ENCODE results near the gene RAPGEF4.

RAPGEF4 gene

DNA sequence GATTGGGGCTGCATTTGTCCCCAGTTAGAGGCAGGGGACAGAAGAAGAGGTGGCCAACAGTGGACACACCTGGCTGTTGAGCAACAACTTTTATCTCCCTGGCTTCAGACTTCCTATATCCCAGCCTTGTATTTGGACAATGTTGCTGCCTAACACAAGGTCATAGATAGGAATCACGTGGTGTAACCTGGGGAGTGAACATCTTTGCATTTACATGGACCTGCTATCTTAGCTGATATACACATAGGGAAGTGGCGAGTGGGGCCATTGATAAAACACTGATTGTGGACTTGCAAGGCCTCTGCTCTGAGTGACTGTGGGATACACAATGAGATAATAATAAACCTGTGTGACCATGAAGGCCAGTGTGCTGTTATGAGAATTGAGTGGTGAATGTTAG is 26.9 kb downstream of the RAPGEF4 start:
- TF ChIP-seq, protein P1, sequence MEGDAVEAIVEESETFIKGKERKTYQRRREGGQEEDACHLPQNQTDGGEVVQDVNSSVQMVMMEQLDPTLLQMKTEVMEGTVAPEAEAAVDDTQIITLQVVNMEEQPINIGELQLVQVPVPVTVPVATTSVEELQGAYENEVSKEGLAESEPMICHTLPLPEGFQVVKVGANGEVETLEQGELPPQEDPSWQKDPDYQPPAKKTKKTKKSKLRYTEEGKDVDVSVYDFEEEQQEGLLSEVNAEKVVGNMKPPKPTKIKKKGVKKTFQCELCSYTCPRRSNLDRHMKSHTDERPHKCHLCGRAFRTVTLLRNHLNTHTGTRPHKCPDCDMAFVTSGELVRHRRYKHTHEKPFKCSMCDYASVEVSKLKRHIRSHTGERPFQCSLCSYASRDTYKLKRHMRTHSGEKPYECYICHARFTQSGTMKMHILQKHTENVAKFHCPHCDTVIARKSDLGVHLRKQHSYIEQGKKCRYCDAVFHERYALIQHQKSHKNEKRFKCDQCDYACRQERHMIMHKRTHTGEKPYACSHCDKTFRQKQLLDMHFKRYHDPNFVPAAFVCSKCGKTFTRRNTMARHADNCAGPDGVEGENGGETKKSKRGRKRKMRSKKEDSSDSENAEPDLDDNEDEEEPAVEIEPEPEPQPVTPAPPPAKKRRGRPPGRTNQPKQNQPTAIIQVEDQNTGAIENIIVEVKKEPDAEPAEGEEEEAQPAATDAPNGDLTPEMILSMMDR (IDR thresholded peaks at IDR 0.05; ENCODE audit: low read depth, low read length): no peak
- Histone ChIP-seq H3K27me3 (no peaks in the 10 kb centered on the region), H3K9me3 (no peaks in the 10 kb centered on the region), H3K4me3 (ENCODE audit: low read depth, low read length) (no peak overlapping the region), H3K4me1 (no peaks in the 10 kb centered on the region), H3K36me3 (no peaks in the 10 kb centered on the region)
- DNase-seq: no peak

DNA sequence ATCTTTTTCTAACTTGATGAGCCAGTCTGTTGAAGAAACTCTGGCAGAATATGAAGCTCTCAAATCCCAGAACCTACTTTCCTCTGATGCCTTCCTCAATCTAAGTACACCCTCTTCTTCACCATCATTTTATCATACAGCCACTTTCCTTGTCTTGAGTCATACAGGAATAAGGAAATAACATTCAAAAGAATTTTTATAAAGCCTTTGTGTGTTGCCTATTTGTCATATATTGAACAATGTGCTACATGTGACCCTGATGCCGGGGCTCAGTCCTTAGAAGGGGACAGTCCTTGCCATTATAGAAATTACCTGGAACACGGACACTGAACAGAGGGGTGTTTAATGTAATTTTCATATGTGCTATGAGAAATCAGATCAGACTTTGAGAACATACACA is 27.4 kb downstream of the RAPGEF4 start:
- TF ChIP-seq, protein P1 (IDR thresholded peaks at IDR 0.05; ENCODE audit: low read depth, low read length): no peak
- Histone ChIP-seq H3K4me3 (ENCODE audit: low read depth, low read length) (no peak overlapping the region), H3K4me1 (no peaks in the 10 kb centered on the region), H3K36me3 (no peaks in the 10 kb centered on the region), H3K9me3 (no peaks in the 10 kb centered on the region), H3K27me3 (no peaks in the 10 kb centered on the region)
- no peak for DNase-seq

DNA sequence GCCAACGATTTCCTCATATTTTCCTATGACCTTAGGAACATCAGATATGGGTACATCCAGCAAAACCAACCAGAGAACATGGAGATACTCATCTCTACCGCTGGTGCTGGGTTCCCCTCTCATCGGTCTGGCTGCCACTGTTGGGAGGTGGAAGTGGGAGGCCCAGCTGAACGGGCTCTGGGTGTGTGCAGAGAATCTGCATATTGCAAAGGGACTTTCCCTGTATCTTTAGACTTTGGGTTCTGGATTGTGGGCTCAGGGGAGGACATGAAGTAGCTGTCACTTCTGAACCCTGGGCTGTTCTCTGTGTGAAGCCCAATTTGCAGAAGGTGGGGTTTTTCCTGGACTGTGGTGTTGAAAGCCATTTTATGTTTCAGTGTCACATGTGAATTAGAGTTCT is 30.0 kb downstream of the RAPGEF4 start:
- TF ChIP-seq, protein P1 (IDR thresholded peaks at IDR 0.05; ENCODE audit: low read depth, low read length): no peak
- no peaks in the 10 kb centered on the region for H3K4me1 ChIP-seq
- no peak for DNase-seq
- no peaks in the 10 kb centered on the region for H3K27me3 ChIP-seq
- no peak overlapping the region for H3K4me3 ChIP-seq (ENCODE audit: low read depth, low read length)
- H3K9me3 ChIP-seq: no peaks in the 10 kb centered on the region
- no peaks in the 10 kb centered on the region for H3K36me3 ChIP-seq

DNA sequence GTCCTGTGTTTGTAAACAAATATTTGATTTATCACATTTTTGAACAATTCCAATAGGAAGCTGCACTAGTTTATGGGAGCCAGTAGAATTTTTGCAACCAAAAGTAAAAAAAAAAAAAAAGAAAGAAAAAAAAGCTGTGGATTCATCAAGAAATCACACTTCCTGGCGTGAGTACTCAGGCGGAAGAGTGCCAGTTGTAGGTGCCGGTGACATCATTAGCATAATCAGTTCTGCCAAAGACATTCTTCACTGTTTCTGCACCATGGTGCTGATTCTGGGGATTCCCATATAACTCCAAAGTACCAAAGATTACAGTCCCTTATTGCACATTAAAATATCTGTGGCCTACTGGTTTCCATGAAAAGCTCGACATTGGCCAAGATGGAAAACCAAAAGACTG is 32.8 kb downstream of the RAPGEF4 start:
- TF ChIP-seq, protein P1 (IDR thresholded peaks at IDR 0.05; ENCODE audit: low read depth, low read length): no peak
- Histone ChIP-seq H3K36me3 (no peaks in the 10 kb centered on the region), H3K9me3 (no peaks in the 10 kb centered on the region), H3K27me3 (no peaks in the 10 kb centered on the region), H3K4me3 (ENCODE audit: low read depth, low read length) (no peak overlapping the region), H3K4me1 (no peaks in the 10 kb centered on the region)
- DNase-seq: no peak

DNA sequence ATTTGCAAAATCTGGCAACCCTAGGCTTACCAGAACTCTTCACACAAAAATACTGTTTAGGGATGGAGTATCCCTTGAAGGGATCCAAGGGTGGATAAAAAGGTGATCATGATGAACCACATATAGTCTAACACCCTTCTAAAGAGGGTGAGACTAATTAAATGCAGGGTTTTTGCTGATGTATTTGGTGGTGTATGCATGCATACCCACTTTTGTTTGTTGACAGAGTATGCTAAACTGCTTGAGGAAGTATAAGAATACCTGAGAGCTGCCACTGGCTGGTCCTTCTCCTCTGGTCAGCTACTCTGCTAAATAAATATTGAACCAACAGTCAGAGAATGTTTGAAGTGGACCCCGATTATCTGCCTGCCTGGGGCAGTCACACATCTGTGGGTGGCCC is 34.2 kb downstream of the RAPGEF4 start:
- Histone ChIP-seq H3K36me3 (no peaks in the 10 kb centered on the region), H3K4me1 (no peaks in the 10 kb centered on the region), H3K9me3 (no peaks in the 10 kb centered on the region), H3K4me3 (ENCODE audit: low read depth, low read length) (no peak overlapping the region), H3K27me3 (no peaks in the 10 kb centered on the region)
- TF ChIP-seq, protein P1 (IDR thresholded peaks at IDR 0.05; ENCODE audit: low read depth, low read length): no peak
- DNase-seq: no peak

DNA sequence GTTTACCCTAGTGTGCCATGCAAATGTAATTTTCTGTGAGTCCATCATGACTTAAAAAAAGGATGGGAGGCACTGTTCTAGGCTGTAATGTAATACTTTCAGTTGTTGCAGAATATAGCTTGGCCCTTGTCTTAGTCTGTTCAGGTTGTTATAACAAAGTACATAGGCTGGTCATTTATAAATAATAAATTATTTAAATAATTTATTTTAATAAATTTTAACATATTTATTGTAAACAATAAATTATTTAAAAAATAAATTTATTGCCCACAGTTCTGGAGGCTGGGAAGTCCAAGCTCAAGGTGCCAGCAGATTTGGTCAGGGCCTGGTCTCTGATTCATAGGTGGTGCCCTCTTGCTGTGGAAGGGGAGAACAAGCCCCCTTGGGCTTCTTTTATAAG is 35.2 kb downstream of the RAPGEF4 start:
- Histone ChIP-seq H3K4me3 (ENCODE audit: low read depth, low read length) (no peak overlapping the region), H3K36me3 (no peaks in the 10 kb centered on the region), H3K27me3 (no peaks in the 10 kb centered on the region), H3K9me3 (no peaks in the 10 kb centered on the region), H3K4me1 (no peaks in the 10 kb centered on the region)
- TF ChIP-seq, protein P1 (IDR thresholded peaks at IDR 0.05; ENCODE audit: low read depth, low read length): no peak
- DNase-seq: no peak

Measured in BE2C (cell line).